ENCODE measurements around the gene CAMK1D. TPM values are rescaled to one million over a fixed set of nuclear protein-coding genes. Genes with fewer than 3 reads are reported as not detected.

CAMK1D gene
- total RNA-seq, 2 experiments from 2014 or later: 19.0 to 25.6 TPM

DNA sequence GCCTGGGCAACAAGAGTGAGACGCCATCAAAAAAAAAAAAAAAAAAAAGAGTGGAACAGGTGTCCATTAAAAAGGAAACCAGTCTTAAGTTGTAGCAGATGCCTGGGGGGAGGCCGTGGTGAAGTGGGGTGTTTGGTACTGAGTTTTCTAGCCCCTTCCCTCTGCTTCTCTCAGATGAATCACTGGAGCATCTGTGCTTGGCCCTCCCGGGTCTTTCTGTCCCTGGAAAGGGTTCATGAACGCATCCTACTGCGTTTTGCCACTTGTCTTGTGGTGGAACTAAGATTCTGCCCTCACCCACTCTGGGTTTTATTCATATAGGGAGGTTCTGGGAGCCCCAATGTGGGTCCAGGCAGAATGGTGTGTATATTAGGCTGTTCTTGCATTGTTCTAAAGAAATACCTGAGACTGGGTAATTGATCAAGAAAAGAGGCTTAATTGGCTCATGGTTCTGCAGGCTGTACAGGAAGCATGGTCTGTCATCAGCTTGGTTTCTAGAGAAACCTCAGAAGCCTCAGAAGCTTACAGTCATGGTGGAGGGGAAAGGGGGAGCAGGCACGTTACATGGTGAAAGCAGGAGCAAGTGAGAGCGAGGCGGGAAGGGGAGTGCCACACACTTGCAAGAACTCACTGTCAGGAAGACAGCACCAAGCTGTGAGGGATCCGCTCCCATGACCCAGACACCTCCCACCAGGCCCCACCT lies 63.5 kb downstream of the CAMK1D start:
- H3K36me3 ChIP-seq (ENCODE audit: insufficient read depth, low read length): 0 out of 2 replicates have a peak, but pooled peaks cover 7% of the 10 kb centered on the region
- no peak overlapping the region for H3K4me2 ChIP-seq (ENCODE audit: low read length)
- ChIA-PET POLR2A (no interaction called here), CTCF (ENCODE audit: unreplicated experiment) (no interaction called here)
- H3K4me3 ChIP-seq (ENCODE audit: low read depth, low read length, poor library complexity, severe bottlenecking): no peak overlapping the region
- H3K9me3 ChIP-seq (ENCODE audit: low read length): no peaks in the 10 kb centered on the region
- H3K9me2 ChIP-seq (ENCODE audit: insufficient read depth, low read length): no peaks in the 10 kb centered on the region
- TF ChIP-seq, protein P1, sequence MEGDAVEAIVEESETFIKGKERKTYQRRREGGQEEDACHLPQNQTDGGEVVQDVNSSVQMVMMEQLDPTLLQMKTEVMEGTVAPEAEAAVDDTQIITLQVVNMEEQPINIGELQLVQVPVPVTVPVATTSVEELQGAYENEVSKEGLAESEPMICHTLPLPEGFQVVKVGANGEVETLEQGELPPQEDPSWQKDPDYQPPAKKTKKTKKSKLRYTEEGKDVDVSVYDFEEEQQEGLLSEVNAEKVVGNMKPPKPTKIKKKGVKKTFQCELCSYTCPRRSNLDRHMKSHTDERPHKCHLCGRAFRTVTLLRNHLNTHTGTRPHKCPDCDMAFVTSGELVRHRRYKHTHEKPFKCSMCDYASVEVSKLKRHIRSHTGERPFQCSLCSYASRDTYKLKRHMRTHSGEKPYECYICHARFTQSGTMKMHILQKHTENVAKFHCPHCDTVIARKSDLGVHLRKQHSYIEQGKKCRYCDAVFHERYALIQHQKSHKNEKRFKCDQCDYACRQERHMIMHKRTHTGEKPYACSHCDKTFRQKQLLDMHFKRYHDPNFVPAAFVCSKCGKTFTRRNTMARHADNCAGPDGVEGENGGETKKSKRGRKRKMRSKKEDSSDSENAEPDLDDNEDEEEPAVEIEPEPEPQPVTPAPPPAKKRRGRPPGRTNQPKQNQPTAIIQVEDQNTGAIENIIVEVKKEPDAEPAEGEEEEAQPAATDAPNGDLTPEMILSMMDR (conservative IDR thresholded peaks at IDR 0.05; ENCODE audit: low read length): no peak
- TF ChIP-seq EZH2phosphoT487 (IDR thresholded peaks at IDR 0.05; ENCODE audit: borderline replicate concordance, low read depth, low read length): no peak
- intact Hi-C loops (cut with micrococcal nuclease; ENCODE audit: unreplicated experiment): no loop called here
- H2AFZ ChIP-seq (ENCODE audit: low read length): no peak overlapping the region
- no TSS peak for BruUV-seq (replicated peaks)
- no peaks in the 10 kb centered on the region for H3K79me2 ChIP-seq (ENCODE audit: insufficient read depth, low read depth, low read length)
- H3K4me1 ChIP-seq (ENCODE audit: insufficient read depth, low read length, poor library complexity, severe bottlenecking): no peaks in the 10 kb centered on the region
- H3K27ac ChIP-seq (ENCODE audit: low read depth, low read length, poor library complexity, severe bottlenecking): no peak overlapping the region
- H4K20me1 ChIP-seq (ENCODE audit: insufficient read depth, low read length): no peaks in the 10 kb centered on the region
- no peak for DNase-seq (ENCODE audit: low spot score)

DNA sequence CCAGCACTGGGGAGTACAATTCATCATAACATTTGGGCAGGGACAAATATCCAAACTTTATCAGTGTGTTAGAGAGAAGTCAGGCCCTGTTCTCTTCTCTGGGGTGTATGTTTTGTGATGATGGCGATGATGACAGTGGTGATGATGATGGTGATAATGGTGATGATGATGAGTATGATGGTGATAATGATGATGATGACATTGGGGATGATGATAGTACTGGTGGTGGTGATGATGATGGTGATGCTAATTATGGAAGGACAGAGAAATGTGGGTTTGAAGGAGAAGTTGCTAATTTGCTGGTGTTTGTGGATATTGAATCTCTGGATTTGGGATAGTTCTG lies 64.0 kb downstream of the CAMK1D start:
- no peak overlapping the region for H3K4me2 ChIP-seq (ENCODE audit: low read length)
- H3K4me1 ChIP-seq (ENCODE audit: insufficient read depth, low read length, poor library complexity, severe bottlenecking): no peaks in the 10 kb centered on the region
- no peaks in the 10 kb centered on the region for H3K9me2 ChIP-seq (ENCODE audit: insufficient read depth, low read length)
- DNase-seq (ENCODE audit: low spot score): no peak
- ChIA-PET POLR2A (no interaction called here), CTCF (ENCODE audit: unreplicated experiment) (no interaction called here)
- no peak overlapping the region for H2AFZ ChIP-seq (ENCODE audit: low read length)
- H3K36me3 ChIP-seq (ENCODE audit: insufficient read depth, low read length): 0 out of 2 replicates have a peak, but pooled peaks cover 7% of the 10 kb centered on the region
- BruUV-seq (replicated peaks): no TSS peak
- no peaks in the 10 kb centered on the region for H4K20me1 ChIP-seq (ENCODE audit: insufficient read depth, low read length)
- intact Hi-C loops (cut with micrococcal nuclease; ENCODE audit: unreplicated experiment): no loop called here
- no peak for TF ChIP-seq EZH2phosphoT487 (IDR thresholded peaks at IDR 0.05; ENCODE audit: borderline replicate concordance, low read depth, low read length)
- TF ChIP-seq, protein P1 (conservative IDR thresholded peaks at IDR 0.05; ENCODE audit: low read length): no peak
- H3K27ac ChIP-seq (ENCODE audit: low read depth, low read length, poor library complexity, severe bottlenecking): no peak overlapping the region
- H3K4me3 ChIP-seq (ENCODE audit: low read depth, low read length, poor library complexity, severe bottlenecking): no peak overlapping the region
- no peaks in the 10 kb centered on the region for H3K9me3 ChIP-seq (ENCODE audit: low read length)
- H3K79me2 ChIP-seq (ENCODE audit: insufficient read depth, low read depth, low read length): no peaks in the 10 kb centered on the region

DNA sequence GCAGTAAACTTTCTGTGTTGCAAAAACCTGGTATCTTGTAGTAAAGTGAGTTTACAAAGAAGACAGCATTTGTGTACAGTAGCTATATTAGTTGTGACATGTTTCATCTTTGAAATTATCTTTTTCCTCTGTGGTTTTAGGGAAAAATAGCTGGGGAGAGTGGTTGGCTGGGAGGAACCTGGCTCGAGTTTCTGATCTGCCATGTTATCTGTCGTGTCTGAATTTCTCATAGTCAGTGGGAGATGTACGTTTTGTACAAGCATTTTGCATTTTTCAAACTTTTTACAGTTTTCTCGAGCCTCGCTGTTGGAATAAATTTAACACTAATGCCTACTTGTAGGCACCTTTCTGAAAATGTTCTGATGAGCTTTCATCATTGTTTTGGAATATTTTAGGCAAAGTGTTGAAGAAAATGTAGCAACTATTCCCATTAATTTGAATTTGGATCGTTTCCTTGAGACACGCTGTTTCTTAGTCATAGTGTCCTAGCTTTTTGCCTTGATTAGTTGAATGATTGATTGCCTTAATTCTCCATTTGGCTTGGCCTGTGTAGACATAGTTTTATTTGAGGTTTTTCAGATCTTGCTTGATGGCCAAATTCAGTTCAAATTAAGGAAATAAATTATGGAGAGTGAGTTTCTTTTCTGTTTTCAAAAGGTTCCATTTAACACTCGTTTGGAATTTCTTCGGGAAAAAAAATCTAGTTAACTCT lies 65.1 kb downstream of the CAMK1D start:
- no peak overlapping the region for H2AFZ ChIP-seq (ENCODE audit: low read length)
- 0 out of 2 replicates have a peak, but pooled peaks cover 7% of the 10 kb centered on the region for H3K36me3 ChIP-seq (ENCODE audit: insufficient read depth, low read length)
- TF ChIP-seq EZH2phosphoT487 (IDR thresholded peaks at IDR 0.05; ENCODE audit: borderline replicate concordance, low read depth, low read length): no peak
- TF ChIP-seq, protein P1 (conservative IDR thresholded peaks at IDR 0.05; ENCODE audit: low read length): no peak
- no peak overlapping the region for H3K27ac ChIP-seq (ENCODE audit: low read depth, low read length, poor library complexity, severe bottlenecking)
- H3K9me3 ChIP-seq (ENCODE audit: low read length): no peaks in the 10 kb centered on the region
- intact Hi-C loops (cut with micrococcal nuclease; ENCODE audit: unreplicated experiment): no loop called here
- H3K4me2 ChIP-seq (ENCODE audit: low read length): no peak overlapping the region
- H3K4me1 ChIP-seq (ENCODE audit: insufficient read depth, low read length, poor library complexity, severe bottlenecking): no peaks in the 10 kb centered on the region
- H3K4me3 ChIP-seq (ENCODE audit: low read depth, low read length, poor library complexity, severe bottlenecking): no peak overlapping the region
- no peaks in the 10 kb centered on the region for H3K79me2 ChIP-seq (ENCODE audit: insufficient read depth, low read depth, low read length)
- DNase-seq (ENCODE audit: low spot score): no peak
- no TSS peak for BruUV-seq (replicated peaks)
- ChIA-PET POLR2A (no interaction called here), CTCF (ENCODE audit: unreplicated experiment) (interaction anchor here (0.6 kb wide), 1 partner anchor 971 kb away, joined by 3 read pairs; no protein-coding TSS in a partner anchor)
- no peaks in the 10 kb centered on the region for H3K9me2 ChIP-seq (ENCODE audit: insufficient read depth, low read length)
- H4K20me1 ChIP-seq (ENCODE audit: insufficient read depth, low read length): no peaks in the 10 kb centered on the region

Measured in OCI-LY7 (cell line).